ENCODE measurements around the gene C1QL1. TPM values are rescaled to one million over a fixed set of nuclear protein-coding genes. Genes with fewer than 3 reads are reported as not detected.

The C1QL1 gene
- total and polyA plus RNA-seq, 4 donors: 0.10 to 0.57 (median 0.39) TPM

- no peak overlapping the region for H3K27ac ChIP-seq (ENCODE audit: low read depth in 1 of 2, low read length in 1 of 2)
- WGBS, 2 donors: 96 to 98% methylated on average over 15 of the region's 15 CpGs
- no peak for ATAC-seq (ENCODE audit: insufficient read depth, low FRiP score)
Observed at GRCh38 chr17:44928136-44928535, 40.0 kb downstream of the C1QL1 start.

GRCh38 chr17:44927696-44928095, 40.4 kb downstream of the C1QL1 start:
- H3K36me3 ChIP-seq (ENCODE audit: control insufficient read depth in 4 of 4, insufficient read depth in 4 of 4, low read length in 4 of 4): peaks cover 0 to 14% (median 0%) of the 10 kb centered on the region in 4 donors
- H3K27me3 ChIP-seq (ENCODE audit: control insufficient read depth in 3 of 3, insufficient read depth in 3 of 3, low read length in 2 of 3): peaks cover 0 to 2% (median 0%) of the 10 kb centered on the region in 3 donors
- DNase-seq (no peak), ATAC-seq (ENCODE audit: insufficient read depth, low FRiP score) (no peak)
- H3K27ac ChIP-seq (ENCODE audit: low read depth in 1 of 2, low read length in 1 of 2): no peak overlapping the region
- H3K9ac ChIP-seq (ENCODE audit: insufficient read depth in 1 of 2, low read length in 2 of 2): no peak overlapping the region
- no peak for TF ChIP-seq CTCF (IDR thresholded peaks at IDR 0.05; ENCODE audit: control extremely low read depth, extremely low read depth)
- 97 to 99% methylated on average over 3 of the region's 3 CpGs for WGBS, 2 donors
- no peak overlapping the region for H3K4me3 ChIP-seq
- no peaks in the 10 kb centered on the region for H3K9me3 ChIP-seq (ENCODE audit: control insufficient read depth in 4 of 4, insufficient read depth in 3 of 4, low read length in 3 of 4)
- peaks cover 0 to 6% (median 0%) of the 10 kb centered on the region in 5 donors for H3K4me1 ChIP-seq (ENCODE audit: control insufficient read depth in 5 of 5, insufficient read depth in 5 of 5, low read length in 5 of 5)

More at GRCh38 chr17:44928136-44928535, 40.0 kb downstream of the C1QL1 start:
- no peak for TF ChIP-seq CTCF (IDR thresholded peaks at IDR 0.05; ENCODE audit: control extremely low read depth, extremely low read depth)
- Histone ChIP-seq H3K4me1 (ENCODE audit: control insufficient read depth in 5 of 5, insufficient read depth in 5 of 5, low read length in 5 of 5) (peaks cover 0 to 2% (median 0%) of the 10 kb centered on the region in 5 donors), H3K9ac (ENCODE audit: insufficient read depth in 1 of 2, low read length in 2 of 2) (no peak overlapping the region), H3K36me3 (ENCODE audit: control insufficient read depth in 4 of 4, insufficient read depth in 4 of 4, low read length in 4 of 4) (peaks cover 0 to 14% (median 0%) of the 10 kb centered on the region in 4 donors), H3K27me3 (ENCODE audit: control insufficient read depth in 3 of 3, insufficient read depth in 3 of 3, low read length in 2 of 3) (no peaks in the 10 kb centered on the region), H3K4me3 (no peak overlapping the region), H3K9me3 (ENCODE audit: control insufficient read depth in 4 of 4, insufficient read depth in 3 of 4, low read length in 3 of 4) (no peaks in the 10 kb centered on the region)
- DNase-seq: no peak

- no peak overlapping the region for H3K27ac ChIP-seq (ENCODE audit: low read depth in 1 of 2, low read length in 1 of 2)
- no peak for ATAC-seq (ENCODE audit: insufficient read depth, low FRiP score)
- no peak overlapping the region for H3K4me3 ChIP-seq
- DNase-seq: no peak
- WGBS, 2 donors: 88 to 92% methylated on average over 15 of the region's 15 CpGs
- peaks cover 0 to 9% (median 0%) of the 10 kb centered on the region in 3 donors for H3K27me3 ChIP-seq (ENCODE audit: control insufficient read depth in 3 of 3, insufficient read depth in 3 of 3, low read length in 2 of 3)
- H3K9me3 ChIP-seq (ENCODE audit: control insufficient read depth in 4 of 4, insufficient read depth in 3 of 4, low read length in 3 of 4): no peaks in the 10 kb centered on the region
- H3K4me1 ChIP-seq (ENCODE audit: control insufficient read depth in 5 of 5, insufficient read depth in 5 of 5, low read length in 5 of 5): peaks cover 0 to 9% (median 0%) of the 10 kb centered on the region in 5 donors
- no peak overlapping the region for H3K9ac ChIP-seq (ENCODE audit: insufficient read depth in 1 of 2, low read length in 2 of 2)
- peaks cover 0 to 14% (median 0%) of the 10 kb centered on the region in 4 donors for H3K36me3 ChIP-seq (ENCODE audit: control insufficient read depth in 4 of 4, insufficient read depth in 4 of 4, low read length in 4 of 4)
- no peak for TF ChIP-seq CTCF (IDR thresholded peaks at IDR 0.05; ENCODE audit: control extremely low read depth, extremely low read depth)
Observed at GRCh38 chr17:44926821-44927525, 41.1 kb downstream of the C1QL1 start.
